ENCODE measurements around the gene ACSF3.

GRCh38 chr16:89072548-89073130 lies 21.0 kb upstream of the ACSF3 start:
- TF ChIP-seq CTCF (IDR thresholded peaks at IDR 0.05) (no peak), POLR2AphosphoS5 (IDR thresholded peaks at IDR 0.05) (no peak)
